HEK293 (cell line): Measurements from ENCODE around the gene SLAMF1.

Experiments used
- REST ChIP-seq: fragments of 450-650 bp; formaldehyde crosslinking; IDR thresholded peaks from 2 replicates; pipeline ENCODE4 v1.5.1; 2016; ENCODE audit warnings: missing biosample characterization, missing genetic modification characterization
- ZIC2 ChIP-seq: fragments of 450-650 bp; formaldehyde crosslinking; IDR thresholded peaks from 2 replicates; pipeline ENCODE4 v1.5.1; 2016; ENCODE audit warnings: missing biosample characterization, missing genetic modification characterization
- ZNF274 ChIP-seq, 2 experiments: fragments of 200-500 bp in 1 of 2; fragments of 450-650 bp in 1 of 2; sonication (Bioruptor generic) in 1 of 2; formaldehyde crosslinking in 1 of 2; IDR thresholded peaks; 2 replicates each; pipeline versions ENCODE4 v1.5.1 to v1.6.1; 2014 to 2016; ENCODE audit warnings: borderline replicate concordance in 1 of 2, inconsistent platforms in 1 of 2, low read length in 1 of 2, missing biosample characterization in 1 of 2, missing genetic modification characterization in 1 of 2
- TF ChIP-seq, protein P1 (sequence below): fragments of 450-650 bp; formaldehyde crosslinking; IDR thresholded peaks from 2 replicates; pipeline ENCODE4 v1.5.1; 2016; ENCODE audit warnings: missing biosample characterization, missing genetic modification characterization
- TF ChIP-seq, protein P2 (sequence below): fragments of 450-650 bp; formaldehyde crosslinking; IDR thresholded peaks from 2 replicates; pipeline ENCODE4 v1.5.1; 2016; ENCODE audit warnings: missing biosample characterization, missing genetic modification characterization
- TF ChIP-seq, protein P3 (sequence below): sonication (generic); formaldehyde crosslinking; IDR thresholded peaks from 2 replicates; pipeline ENCODE4 v1.8.1; 2022; ENCODE audit warnings: mild to moderate bottlenecking, moderate library complexity, missing genetic modification reagents

DNA sequence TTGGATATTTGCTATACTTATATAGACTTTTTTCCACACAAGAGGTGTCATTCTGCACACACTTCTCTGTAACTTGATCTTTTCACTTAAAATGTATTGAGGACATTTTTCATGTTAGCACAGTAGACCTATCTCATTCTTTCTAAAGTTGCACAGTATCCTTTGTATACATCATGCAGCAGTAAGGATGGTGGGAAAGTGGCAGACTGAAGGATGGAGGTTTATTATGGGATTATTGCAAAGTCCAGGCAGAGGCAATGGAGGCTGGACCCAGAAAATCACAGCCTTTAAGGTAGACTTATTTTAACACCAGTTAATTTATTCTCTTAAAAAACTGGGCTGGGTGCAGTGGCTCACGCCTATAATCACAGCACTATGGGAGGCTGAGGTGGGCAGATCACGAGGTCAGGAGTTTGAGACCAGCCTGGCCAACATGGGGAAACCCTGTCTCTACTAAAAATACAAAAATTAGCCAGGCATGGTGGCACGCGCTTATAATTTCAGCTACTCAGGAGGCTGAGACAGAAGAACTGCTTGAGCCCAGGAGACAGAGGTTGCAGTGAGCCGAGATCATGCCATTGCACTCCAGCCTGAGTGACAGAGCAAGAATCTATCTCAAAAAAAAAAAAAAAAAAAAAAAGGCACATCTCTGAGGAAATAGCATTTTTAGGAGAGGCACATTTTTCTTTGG is 25.8 kb downstream of the SLAMF1 start:
- TF ChIP-seq ZNF274 (IDR thresholded peaks at IDR 0.05; ENCODE audit: low read length) (no peak), ZNF274 (tag by site-specific recombination; IDR thresholded peaks at IDR 0.05; ENCODE audit: borderline replicate concordance) (no peak), REST (no peak), ZIC2 (tag by site-specific recombination) (no peak)
- TF ChIP-seq, protein P1, sequence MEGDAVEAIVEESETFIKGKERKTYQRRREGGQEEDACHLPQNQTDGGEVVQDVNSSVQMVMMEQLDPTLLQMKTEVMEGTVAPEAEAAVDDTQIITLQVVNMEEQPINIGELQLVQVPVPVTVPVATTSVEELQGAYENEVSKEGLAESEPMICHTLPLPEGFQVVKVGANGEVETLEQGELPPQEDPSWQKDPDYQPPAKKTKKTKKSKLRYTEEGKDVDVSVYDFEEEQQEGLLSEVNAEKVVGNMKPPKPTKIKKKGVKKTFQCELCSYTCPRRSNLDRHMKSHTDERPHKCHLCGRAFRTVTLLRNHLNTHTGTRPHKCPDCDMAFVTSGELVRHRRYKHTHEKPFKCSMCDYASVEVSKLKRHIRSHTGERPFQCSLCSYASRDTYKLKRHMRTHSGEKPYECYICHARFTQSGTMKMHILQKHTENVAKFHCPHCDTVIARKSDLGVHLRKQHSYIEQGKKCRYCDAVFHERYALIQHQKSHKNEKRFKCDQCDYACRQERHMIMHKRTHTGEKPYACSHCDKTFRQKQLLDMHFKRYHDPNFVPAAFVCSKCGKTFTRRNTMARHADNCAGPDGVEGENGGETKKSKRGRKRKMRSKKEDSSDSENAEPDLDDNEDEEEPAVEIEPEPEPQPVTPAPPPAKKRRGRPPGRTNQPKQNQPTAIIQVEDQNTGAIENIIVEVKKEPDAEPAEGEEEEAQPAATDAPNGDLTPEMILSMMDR: no peak
- TF ChIP-seq, protein P2, sequence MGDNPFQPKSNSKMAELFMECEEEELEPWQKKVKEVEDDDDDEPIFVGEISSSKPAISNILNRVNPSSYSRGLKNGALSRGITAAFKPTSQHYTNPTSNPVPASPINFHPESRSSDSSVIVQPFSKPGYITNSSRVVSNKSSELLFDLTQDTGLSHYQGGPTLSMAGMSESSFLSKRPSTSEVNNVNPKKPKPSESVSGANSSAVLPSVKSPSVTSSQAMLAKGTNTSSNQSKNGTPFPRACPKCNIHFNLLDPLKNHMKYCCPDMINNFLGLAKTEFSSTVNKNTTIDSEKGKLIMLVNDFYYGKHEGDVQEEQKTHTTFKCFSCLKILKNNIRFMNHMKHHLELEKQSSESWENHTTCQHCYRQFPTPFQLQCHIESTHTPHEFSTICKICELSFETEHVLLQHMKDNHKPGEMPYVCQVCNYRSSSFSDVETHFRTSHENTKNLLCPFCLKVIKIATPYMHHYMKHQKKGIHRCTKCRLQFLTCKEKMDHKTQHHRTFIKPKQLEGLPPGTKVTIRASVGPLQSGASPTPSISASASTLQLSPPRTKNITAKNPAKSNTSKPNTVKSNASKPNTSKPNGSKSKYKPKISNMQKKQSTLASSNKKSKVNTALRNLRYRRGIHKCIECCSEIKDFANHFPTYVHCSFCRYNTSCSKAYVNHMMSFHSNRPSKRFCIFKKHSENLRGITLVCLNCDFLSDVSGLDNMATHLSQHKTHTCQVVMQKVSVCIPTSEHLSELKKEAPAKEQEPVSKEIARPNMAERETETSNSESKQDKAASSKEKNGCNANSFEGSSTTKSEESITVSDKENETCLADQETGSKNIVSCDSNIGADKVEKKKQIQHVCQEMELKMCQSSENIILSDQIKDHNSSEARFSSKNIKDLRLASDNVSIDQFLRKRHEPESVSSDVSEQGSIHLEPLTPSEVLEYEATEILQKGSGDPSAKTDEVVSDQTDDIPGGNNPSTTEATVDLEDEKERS (tag by site-specific recombination): no peak
- TF ChIP-seq, protein P3, sequence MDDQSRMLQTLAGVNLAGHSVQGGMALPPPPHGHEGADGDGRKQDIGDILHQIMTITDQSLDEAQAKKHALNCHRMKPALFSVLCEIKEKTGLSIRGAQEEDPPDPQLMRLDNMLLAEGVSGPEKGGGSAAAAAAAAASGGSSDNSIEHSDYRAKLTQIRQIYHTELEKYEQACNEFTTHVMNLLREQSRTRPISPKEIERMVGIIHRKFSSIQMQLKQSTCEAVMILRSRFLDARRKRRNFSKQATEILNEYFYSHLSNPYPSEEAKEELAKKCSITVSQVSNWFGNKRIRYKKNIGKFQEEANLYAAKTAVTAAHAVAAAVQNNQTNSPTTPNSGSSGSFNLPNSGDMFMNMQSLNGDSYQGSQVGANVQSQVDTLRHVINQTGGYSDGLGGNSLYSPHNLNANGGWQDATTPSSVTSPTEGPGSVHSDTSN (CRISPR knock-in tag): no peak
